Measurements from ENCODE around the gene OSMR.

DNA sequence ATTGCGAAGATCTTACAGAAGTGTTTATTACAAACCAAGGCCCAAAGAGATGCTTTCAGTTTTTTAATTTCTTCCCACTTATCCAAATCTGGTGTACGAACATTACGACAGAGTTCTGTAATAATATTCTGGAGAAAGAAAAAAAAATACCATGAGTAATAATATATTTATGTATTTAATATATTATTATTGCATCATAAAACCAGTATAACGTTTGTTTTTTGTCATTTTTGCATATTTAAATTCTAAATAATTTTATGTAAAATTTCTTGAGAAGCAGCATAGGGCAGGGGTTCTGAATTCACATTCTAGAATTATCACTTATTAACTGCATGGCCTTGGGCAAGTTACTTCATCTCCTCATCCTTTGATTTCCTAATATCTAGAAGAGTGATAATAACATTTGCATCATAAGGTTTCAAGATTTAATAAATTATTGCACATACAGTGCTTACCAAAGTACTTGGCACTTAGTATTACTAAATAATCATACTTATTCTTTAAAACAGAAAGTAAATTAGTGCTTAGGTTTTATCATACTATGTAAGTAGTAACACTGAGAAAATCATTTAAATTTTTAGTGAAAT lies 107.7 kb downstream of the OSMR start:
- TF ChIP-seq, protein P1, sequence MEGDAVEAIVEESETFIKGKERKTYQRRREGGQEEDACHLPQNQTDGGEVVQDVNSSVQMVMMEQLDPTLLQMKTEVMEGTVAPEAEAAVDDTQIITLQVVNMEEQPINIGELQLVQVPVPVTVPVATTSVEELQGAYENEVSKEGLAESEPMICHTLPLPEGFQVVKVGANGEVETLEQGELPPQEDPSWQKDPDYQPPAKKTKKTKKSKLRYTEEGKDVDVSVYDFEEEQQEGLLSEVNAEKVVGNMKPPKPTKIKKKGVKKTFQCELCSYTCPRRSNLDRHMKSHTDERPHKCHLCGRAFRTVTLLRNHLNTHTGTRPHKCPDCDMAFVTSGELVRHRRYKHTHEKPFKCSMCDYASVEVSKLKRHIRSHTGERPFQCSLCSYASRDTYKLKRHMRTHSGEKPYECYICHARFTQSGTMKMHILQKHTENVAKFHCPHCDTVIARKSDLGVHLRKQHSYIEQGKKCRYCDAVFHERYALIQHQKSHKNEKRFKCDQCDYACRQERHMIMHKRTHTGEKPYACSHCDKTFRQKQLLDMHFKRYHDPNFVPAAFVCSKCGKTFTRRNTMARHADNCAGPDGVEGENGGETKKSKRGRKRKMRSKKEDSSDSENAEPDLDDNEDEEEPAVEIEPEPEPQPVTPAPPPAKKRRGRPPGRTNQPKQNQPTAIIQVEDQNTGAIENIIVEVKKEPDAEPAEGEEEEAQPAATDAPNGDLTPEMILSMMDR (IDR thresholded peaks at IDR 0.05) = no peak
- TF ChIP-seq, protein P2, sequence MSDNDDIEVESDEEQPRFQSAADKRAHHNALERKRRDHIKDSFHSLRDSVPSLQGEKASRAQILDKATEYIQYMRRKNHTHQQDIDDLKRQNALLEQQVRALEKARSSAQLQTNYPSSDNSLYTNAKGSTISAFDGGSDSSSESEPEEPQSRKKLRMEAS (IDR thresholded peaks at IDR 0.05; ENCODE audit: low read depth) = no peak
- no peak for TF ChIP-seq SIN3A (IDR thresholded peaks at IDR 0.05; ENCODE audit: borderline replicate concordance, low read depth, low read length)
- TF ChIP-seq ZBTB33 (IDR thresholded peaks at IDR 0.05; ENCODE audit: borderline replicate concordance, low read depth) = no peak
- no peak for TF ChIP-seq POLR2AphosphoS5 (IDR thresholded peaks at IDR 0.05; ENCODE audit: low read depth, low read length)
- TF ChIP-seq TAF1 (IDR thresholded peaks at IDR 0.05; ENCODE audit: borderline replicate concordance, low read depth, low read length) = no peak

Measured in SK-N-SH (cell line).